GM18907 (cell line): Measurements from ENCODE around the gene PPIL3.
"Not testable (repeated sequence)": the region's sequence is repeated elsewhere in the genome, so short reads cannot be mapped to it uniquely, and the experiment has no call there.

ENCODE experiments used
- ATAC-seq: cut with Tn5 transposase; IDR thresholded peaks from one replicate; pipeline ENCODE4 v1.9.1; 2021; ENCODE audit warnings: mild to moderate bottlenecking, moderate library complexity; ENCODE audit not compliant: unreplicated experiment

Gene PPIL3

GRCh38 chr2:200888704-200889625, at the start of gene PPIL3, which contains the start of gene NIF3L1:
Gene PPIL3, minus strand, starts transcription at chr2:200889077. Its CDS starts 1,462 bp downstream, at chr2:200887615.
Gene NIF3L1, plus strand, starts transcription at chr2:200889371. Its CDS starts 2,573 bp downstream, at chr2:200891944.
- ATAC-seq: peak; percentile 93

- ATAC-seq: no peak
These were observed 42.2 kb upstream of the PPIL3 start for GRCh38 chr2:200930947-200931626.

- ATAC-seq: no peak
These were observed 40.7 kb upstream of the PPIL3 start for GRCh38 chr2:200929334-200930249.

GRCh38 chr2:200922439-200922838, 33.6 kb upstream of the PPIL3 start:
- ATAC-seq: no peak

GRCh38 chr2:200913654-200914053, 24.8 kb upstream of the PPIL3 start:
- no peak for ATAC-seq

GRCh38 chr2:200909958-200910357, 21.1 kb upstream of the PPIL3 start:
- ATAC-seq: no peak

- no peak for ATAC-seq
These were observed 16.9 kb upstream of the PPIL3 start for GRCh38 chr2:200905618-200906296.

GRCh38 chr2:200901459-200902072, 12.7 kb upstream of the PPIL3 start:
- peak; percentile 96 for ATAC-seq

- no peak for ATAC-seq
These were observed 10.6 kb upstream of the PPIL3 start for GRCh38 chr2:200899482-200899881.

GRCh38 chr2:200881715-200882249, 7.1 kb downstream of the PPIL3 start:
- ATAC-seq: not testable (repeated sequence)

GRCh38 chr2:200878289-200878880, 10.5 kb downstream of the PPIL3 start:
- ATAC-seq: no peak

- ATAC-seq: no peak
These were observed 11.4 kb downstream of the PPIL3 start for GRCh38 chr2:200877443-200877842.

- ATAC-seq: no peak
These were observed 15.3 kb downstream of the PPIL3 start for GRCh38 chr2:200873560-200873959.

GRCh38 chr2:200871151-200871550, 17.7 kb downstream of the PPIL3 start:
- no peak for ATAC-seq

GRCh38 chr2:200869014-200869413, 19.9 kb downstream of the PPIL3 start:
- no peak for ATAC-seq

- ATAC-seq: peak; percentile 89
These were observed 24.5 kb downstream of the PPIL3 start, which contains the start of gene CLK1 for GRCh38 chr2:200864176-200865034. Gene CLK1, minus strand, starts transcription at chr2:200864658. Its CDS starts 2,796 bp downstream, at chr2:200861862.

- ATAC-seq: peak; percentile 19
These were observed 25.1 kb downstream of the PPIL3 start for GRCh38 chr2:200863782-200864175.

GRCh38 chr2:200862532-200863000, 26.3 kb downstream of the PPIL3 start:
- ATAC-seq: no peak
